Measurements from ENCODE around the gene SKAP1.

DNA sequence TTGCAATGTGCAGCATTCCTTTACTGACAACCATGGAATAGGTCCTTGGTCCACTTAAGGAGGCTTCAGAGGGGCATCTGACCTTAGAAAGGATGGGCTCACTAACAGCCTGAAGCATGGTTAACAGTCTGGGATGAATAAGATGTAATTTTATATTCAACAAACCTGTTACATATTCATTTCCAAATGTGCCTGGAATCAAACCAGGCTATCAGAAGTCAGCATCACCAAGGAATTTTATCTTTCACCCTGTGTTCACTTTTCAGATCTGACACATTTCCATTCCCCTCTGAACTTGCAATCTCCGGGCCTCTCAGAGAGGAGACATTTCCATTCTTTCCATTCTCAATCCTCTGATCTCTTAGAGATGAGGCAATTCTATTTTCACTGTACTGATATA, 260.1 kb downstream of the SKAP1 start:
- TF ChIP-seq EZH2 (optimal IDR thresholded peaks at IDR 0.05; ENCODE audit: low read depth, low read length) (no peak), EZH2phosphoT487 (IDR thresholded peaks at IDR 0.05; ENCODE audit: low read length) (no peak)
- TF ChIP-seq, protein P1, sequence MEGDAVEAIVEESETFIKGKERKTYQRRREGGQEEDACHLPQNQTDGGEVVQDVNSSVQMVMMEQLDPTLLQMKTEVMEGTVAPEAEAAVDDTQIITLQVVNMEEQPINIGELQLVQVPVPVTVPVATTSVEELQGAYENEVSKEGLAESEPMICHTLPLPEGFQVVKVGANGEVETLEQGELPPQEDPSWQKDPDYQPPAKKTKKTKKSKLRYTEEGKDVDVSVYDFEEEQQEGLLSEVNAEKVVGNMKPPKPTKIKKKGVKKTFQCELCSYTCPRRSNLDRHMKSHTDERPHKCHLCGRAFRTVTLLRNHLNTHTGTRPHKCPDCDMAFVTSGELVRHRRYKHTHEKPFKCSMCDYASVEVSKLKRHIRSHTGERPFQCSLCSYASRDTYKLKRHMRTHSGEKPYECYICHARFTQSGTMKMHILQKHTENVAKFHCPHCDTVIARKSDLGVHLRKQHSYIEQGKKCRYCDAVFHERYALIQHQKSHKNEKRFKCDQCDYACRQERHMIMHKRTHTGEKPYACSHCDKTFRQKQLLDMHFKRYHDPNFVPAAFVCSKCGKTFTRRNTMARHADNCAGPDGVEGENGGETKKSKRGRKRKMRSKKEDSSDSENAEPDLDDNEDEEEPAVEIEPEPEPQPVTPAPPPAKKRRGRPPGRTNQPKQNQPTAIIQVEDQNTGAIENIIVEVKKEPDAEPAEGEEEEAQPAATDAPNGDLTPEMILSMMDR (IDR thresholded peaks at IDR 0.05; ENCODE audit: low read length), result no peak
